ENCODE data around the gene S100A7A.

Gene S100A7A

DNA sequence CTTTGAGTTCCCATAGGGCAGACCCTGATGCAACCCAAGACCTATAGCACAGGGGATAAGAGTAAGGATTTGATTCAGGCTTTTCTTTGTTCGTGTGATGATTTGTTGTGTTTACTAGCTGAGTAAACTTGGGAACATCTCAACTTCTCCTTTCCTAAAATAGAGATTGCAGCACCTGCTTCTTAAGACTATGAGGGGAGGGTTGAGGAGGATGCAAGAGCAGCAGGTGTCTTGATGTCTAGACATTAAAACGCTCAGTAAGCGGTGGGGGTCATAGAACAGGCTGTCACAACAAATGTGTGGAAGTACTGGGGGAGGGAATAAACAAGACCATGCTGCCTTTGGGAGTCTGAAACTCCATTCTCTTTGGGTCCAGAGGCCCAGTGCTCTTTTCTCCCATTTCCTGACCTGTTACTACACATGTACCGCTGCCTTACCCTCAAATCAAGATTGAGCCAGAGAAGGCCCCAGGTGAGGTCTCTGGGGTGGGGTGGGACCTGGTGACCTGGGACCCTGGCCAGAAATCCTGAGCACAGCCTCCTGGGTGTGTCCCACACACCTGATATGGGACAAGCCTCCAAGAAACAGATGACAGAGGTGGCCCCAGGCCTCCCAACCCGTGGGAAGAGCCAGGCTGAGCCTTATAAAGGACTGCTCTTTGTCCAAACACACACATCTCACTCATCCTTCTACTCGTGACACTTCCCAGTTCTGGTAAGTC, at the start of gene S100A7A:
Gene S100A7A (plus strand): TSS at position 671 of the 721 bp plus-strand sequence. CDS start 1,563 bp downstream, outside the sequence.
- TF ChIP-seq, protein P1, sequence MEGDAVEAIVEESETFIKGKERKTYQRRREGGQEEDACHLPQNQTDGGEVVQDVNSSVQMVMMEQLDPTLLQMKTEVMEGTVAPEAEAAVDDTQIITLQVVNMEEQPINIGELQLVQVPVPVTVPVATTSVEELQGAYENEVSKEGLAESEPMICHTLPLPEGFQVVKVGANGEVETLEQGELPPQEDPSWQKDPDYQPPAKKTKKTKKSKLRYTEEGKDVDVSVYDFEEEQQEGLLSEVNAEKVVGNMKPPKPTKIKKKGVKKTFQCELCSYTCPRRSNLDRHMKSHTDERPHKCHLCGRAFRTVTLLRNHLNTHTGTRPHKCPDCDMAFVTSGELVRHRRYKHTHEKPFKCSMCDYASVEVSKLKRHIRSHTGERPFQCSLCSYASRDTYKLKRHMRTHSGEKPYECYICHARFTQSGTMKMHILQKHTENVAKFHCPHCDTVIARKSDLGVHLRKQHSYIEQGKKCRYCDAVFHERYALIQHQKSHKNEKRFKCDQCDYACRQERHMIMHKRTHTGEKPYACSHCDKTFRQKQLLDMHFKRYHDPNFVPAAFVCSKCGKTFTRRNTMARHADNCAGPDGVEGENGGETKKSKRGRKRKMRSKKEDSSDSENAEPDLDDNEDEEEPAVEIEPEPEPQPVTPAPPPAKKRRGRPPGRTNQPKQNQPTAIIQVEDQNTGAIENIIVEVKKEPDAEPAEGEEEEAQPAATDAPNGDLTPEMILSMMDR (conservative IDR thresholded peaks at IDR 0.05) = no peak
- TF ChIP-seq ZFX (IDR thresholded peaks at IDR 0.05) = no peak
- no peak within 1 kb of the TSS for H3K27ac ChIP-seq

DNA sequence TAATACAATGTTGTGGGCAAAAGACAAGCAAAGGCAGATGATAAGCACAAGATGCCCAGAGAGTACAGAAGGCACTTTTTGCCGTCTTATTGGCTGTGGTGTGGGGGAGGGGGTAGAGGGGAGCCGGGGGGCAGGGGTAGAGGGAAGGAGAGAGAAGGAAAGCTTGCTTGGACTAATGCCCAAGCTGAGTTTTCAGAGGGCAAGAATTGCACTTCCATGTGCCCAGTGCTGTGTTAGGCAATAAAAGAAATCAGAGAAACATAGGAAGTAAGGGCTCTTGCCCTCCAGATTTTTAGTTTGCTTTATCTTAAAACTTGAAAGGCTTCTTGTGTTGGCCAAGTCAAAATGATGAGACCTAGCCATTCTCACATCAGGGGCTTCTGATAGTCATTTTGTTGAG, 49.2 kb upstream of the S100A7A start:
- no peak overlapping the region for H3K27ac ChIP-seq
- TF ChIP-seq, protein P1 (conservative IDR thresholded peaks at IDR 0.05) = no peak
- TF ChIP-seq ZFX (IDR thresholded peaks at IDR 0.05) = no peak

DNA sequence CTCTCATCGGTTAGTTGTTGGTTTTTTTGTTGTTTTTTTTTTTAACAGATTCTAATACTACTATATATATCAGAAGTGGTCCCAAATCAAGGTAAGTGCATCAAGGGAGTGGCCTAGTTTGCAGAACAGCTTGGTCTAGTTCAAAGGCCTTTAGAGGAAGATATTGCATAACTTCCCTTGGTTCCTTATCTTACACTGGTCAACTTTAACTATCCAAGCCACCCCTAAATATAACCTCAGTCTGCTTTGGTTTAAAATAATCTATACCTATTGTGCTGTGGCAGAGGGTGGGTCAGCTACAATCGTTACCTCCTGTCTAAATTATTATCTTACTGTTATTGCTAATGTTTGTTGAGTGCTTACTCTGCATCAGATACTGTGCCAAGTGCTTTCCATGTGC, 47.8 kb upstream of the S100A7A start:
- H3K27ac ChIP-seq = no peak overlapping the region
- TF ChIP-seq ZFX (IDR thresholded peaks at IDR 0.05) = no peak
- TF ChIP-seq, protein P1 (conservative IDR thresholded peaks at IDR 0.05) = no peak

DNA sequence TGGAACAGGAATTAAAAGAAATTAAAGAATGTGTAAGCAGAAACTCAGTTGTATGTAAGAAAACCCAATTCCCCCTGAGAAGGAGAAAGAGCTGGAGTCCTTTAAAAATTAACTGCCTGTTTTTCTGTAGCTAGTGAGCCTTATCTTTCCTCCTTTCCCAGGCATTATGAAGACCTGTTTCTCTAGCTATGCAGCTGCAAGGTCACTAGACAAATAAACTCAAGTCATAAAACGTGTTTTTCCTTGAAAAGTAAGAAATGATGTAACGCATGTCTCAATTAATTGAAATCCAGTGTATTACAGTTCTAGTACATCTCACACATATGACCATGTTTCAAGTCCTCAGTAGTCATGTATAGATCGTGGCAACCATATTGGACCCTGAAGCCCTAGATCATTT, 46.2 kb upstream of the S100A7A start:
- no peak for TF ChIP-seq ZFX (IDR thresholded peaks at IDR 0.05)
- TF ChIP-seq, protein P1 (conservative IDR thresholded peaks at IDR 0.05) = no peak
- H3K27ac ChIP-seq = no peak overlapping the region

DNA sequence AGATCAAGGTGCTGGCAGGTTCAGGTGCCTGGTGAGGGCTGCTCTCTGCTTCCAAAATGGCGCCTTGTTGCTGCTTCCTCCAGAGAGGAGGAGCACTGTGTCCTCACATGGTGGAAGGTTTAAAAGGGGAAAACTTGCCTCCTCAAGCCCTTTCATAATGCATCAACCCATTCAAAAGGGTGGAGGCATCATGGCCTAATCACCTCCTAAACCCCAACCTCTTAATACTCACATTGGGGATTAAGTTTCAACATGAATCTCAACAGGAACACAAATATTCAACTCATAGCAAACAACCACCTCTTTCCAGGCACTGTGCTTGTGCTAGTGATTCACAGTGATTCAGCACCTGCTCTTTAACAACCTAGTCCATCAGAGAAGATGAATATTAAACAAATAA, 45.1 kb upstream of the S100A7A start:
- TF ChIP-seq, protein P1 (conservative IDR thresholded peaks at IDR 0.05) = no peak
- TF ChIP-seq ZFX (IDR thresholded peaks at IDR 0.05) = no peak
- no peak overlapping the region for H3K27ac ChIP-seq

DNA sequence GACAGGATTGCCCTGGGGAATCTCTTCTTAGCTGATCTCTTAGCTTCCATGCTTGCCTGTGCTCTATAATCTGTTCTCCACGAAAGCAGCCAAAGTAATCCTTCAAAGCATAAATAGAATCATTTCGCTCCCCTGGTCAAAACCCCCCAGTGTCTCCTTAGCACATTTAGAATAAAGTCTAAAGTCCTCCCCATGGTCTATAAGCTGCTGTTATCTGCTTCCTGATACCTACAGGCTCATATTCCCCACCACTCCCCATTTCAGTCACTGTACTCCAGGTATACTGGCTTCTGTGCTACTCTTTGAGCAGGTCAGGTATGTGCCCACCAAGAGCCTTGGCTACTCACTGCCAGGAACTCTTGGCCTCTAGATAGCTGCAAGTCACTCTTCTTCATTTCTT, 43.7 kb upstream of the S100A7A start:
- TF ChIP-seq, protein P1 (conservative IDR thresholded peaks at IDR 0.05) = no peak
- no peak for TF ChIP-seq ZFX (IDR thresholded peaks at IDR 0.05)
- H3K27ac ChIP-seq = no peak overlapping the region

DNA sequence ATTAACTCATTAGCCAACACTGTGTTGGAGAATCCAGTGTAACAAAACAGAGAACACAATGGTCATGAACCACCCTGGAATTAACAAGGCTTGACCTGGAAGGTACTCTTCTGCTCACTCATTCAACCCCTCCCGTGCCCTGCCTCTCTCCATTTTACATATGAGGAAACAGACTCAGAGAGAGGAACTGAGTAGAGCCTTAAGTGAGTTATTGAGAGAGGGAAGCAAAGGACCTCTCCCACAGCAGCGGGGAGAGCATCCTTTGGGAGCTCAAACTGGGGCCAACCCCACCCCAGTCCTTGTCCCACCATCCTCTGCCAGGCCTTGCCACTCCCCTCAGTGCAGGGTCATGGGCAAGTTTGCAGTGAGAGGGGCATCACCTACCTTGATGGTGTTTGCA, 42.2 kb upstream of the S100A7A start:
- TF ChIP-seq, protein P1 (conservative IDR thresholded peaks at IDR 0.05) = no peak
- TF ChIP-seq ZFX (IDR thresholded peaks at IDR 0.05) = no peak
- no peak overlapping the region for H3K27ac ChIP-seq
